GM11168 (cell line): Measurements from ENCODE around the gene FAM50B.
"Not testable (repeated sequence)": the region's sequence is repeated elsewhere in the genome, so short reads cannot be mapped to it uniquely, and the experiment has no call there.

Experiments
- in situ Hi-C: fragments of 300-500 bp; cut with MboI; formaldehyde crosslinking; loops from one replicate; pipeline ENCODE4 v1.12.0; 2022; ENCODE audit warnings: low sequenced_read_pairs; ENCODE audit not compliant: unreplicated experiment

FAM50B gene

DNA sequence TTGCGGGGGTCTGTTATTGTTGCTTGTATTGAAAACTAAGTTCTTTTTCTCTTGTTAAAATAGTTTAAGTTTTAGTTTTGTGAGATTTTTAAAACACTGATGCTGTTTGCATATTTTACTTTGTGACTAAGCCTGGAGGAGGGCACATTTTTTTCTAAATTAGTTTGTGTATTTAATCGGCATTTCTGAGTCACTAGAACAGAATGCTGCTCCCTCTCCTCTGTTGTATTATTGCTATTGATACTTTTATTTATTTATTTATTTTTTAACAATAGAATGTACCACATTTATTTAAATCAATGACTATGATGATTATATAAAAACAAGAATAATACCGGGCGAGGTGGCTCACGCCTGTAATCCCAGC, 5.1 kb upstream of the FAM50B start:
- in situ Hi-C loops: no loop called here

- in situ Hi-C loops: no loop called here
Observed at GRCh38 chr6:3847521-3847920, 1.7 kb upstream of the FAM50B start.

GRCh38 chr6:3848380-3848779, 793 bp upstream of the FAM50B start:
- in situ Hi-C loops: no loop called here

DNA sequence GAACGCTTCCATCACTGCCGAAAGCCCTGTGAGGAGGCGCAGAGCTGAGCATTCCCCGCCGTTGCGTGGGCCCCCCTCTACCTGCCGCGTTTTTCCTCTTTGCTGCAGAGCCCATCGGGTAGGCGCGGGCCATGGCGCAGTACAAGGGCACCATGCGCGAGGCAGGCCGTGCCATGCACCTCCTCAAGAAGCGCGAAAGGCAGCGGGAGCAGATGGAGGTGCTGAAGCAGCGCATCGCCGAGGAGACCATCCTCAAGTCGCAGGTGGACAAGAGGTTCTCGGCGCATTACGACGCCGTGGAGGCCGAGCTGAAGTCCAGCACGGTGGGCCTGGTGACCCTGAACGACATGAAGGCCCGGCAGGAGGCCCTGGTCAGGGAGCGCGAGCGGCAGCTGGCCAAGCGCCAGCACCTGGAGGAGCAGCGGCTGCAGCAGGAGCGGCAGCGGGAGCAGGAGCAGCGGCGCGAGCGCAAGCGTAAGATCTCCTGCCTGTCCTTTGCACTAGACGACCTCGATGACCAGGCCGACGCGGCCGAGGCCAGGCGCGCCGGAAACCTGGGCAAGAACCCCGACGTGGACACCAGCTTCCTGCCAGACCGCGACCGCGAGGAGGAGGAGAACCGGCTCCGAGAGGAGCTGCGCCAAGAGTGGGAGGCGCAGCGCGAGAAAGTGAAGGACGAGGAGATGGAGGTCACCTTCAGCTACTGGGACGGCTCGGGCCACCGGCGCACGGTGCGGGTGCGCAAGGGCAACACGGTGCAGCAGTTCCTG, 693 bp downstream of the FAM50B start:
- in situ Hi-C loops: no loop called here

- in situ Hi-C loops: no loop called here
Observed at GRCh38 chr6:3850451-3851203, 1.5 kb downstream of the FAM50B start.

GRCh38 chr6:3851839-3852238, 2.7 kb downstream of the FAM50B start:
- in situ Hi-C loops: no loop called here

DNA sequence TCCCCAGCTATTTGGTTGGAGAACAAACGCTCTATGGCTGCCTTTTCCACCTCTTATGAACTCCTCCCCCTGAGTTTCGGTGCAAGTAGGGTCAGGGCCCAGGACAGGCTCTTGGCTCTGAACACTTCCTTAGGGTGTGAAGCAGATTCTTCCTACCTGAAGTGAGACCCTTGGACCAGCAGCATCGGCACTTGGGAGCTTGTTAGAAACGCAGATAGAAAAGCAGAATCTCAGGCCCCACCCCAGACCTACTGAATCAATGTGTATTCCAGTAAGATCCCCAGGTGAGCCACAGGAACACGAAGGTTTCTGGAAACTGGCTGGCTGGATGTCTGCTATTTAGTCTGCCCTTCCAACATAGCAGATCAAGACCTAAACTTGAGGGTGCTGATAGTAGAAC, 3.2 kb downstream of the FAM50B start:
- in situ Hi-C loops: no loop called here

- in situ Hi-C loops: no loop called here
Observed at GRCh38 chr6:3855866-3856265, 6.7 kb downstream of the FAM50B start.

DNA sequence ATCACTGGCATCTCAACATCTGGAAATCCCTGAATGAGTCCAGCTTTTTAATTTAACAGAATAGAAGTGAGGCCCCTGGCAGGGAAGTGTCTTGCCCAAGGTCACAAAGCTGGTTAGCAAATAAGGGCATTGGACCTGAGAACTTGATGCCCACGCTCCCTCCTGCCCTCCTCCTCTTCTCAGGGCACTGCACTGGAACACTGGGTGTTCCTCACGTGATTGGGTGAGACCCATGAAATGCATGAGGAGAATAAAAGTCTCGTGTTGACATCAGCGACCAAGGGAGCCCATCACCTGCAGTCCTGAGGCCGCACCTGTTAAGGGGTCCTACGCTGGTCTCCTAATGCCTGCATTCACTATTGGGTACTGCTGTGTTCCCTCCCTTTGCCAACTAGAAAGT, 7.4 kb downstream of the FAM50B start:
- in situ Hi-C loops: no loop called here

DNA sequence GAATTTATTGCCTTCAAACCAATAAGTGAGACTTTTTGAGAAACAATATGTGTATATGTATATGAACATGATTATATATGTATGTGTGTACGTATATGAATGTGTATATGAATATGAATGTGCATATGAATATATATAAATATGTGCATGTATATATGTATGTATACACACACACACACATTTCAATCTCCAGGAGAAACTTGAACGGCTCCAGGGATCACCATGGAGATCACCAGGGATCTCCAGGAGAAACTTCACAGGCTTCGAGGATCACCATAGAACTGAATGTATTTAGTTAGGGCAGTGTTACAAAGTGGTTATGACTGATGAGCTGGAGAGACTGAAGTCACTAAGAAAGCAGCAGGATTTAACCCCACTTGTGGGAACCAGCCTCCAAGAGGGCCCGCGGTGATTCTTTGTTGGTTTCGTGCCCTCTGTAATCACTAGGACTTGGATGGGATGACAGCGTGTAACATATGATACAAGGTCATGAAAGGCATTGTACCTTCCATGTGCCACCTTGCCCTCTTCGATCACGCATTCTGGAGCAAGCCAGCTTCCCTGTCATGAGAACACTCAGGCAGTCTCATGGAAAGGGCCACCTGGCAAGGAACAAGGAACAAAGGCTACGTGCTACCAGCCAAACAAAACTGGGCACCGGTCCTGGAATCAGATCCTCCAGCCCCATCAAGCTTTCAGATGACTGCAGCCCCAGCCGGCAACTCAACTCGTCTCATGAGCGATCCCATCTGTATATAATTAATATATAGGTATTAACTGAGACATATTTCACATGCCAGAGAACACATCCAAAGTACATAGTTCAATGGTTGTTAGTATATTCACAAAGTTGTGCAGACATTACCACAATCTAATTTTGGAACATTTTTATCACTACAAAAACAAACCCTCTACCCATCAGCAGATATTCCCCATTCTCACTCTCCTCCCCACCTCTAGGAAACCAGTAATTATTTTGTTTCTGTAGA, 8.6 kb downstream of the FAM50B start:
- in situ Hi-C loops: no loop called here

GRCh38 chr6:3859878-3860552, 10.8 kb downstream of the FAM50B start:
- in situ Hi-C loops: no loop called here

GRCh38 chr6:3861424-3861823, 12.3 kb downstream of the FAM50B start:
- in situ Hi-C loops: no loop called here

GRCh38 chr6:3862038-3862437, 12.9 kb downstream of the FAM50B start:
- in situ Hi-C loops: no loop called here

DNA sequence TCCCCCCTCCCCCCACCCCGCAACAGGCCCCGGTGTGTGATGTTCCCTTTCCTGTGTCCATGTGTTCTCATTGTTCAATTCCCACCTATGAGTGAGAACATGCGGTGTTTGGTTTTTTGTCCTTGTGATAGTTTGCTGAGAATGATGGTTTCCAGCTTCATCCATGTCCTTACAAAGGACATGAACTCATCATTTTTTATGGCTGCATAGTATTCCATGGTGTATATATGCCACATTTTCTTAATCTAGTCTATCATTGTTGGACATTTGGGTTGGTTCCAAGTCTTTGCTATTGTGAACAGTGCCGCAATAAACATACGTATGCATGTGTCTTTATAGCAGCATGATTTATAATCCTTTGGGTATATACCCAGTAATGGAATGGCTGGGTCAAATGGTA, 14.1 kb downstream of the FAM50B start:
- in situ Hi-C loops: not testable (repeated sequence)

DNA sequence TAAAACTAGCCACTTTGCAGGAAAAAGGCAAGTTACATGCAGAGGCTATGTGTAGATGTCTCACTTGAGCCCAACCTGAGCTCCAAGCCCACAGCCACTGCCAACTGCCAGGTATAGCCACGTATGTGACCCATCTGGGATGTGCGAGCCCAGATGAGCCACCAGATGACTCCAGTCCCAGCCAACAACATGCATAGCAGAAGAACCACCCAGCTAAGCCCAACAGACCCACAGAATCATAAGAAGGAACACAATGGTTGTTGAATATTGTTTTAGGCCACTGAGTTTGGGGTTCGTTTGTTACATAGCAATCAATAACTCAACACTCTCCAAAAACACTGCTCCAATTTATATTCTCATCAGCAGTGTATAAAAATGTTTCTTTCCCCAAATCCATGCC, 16.3 kb downstream of the FAM50B start:
- in situ Hi-C loops: no loop called here

DNA sequence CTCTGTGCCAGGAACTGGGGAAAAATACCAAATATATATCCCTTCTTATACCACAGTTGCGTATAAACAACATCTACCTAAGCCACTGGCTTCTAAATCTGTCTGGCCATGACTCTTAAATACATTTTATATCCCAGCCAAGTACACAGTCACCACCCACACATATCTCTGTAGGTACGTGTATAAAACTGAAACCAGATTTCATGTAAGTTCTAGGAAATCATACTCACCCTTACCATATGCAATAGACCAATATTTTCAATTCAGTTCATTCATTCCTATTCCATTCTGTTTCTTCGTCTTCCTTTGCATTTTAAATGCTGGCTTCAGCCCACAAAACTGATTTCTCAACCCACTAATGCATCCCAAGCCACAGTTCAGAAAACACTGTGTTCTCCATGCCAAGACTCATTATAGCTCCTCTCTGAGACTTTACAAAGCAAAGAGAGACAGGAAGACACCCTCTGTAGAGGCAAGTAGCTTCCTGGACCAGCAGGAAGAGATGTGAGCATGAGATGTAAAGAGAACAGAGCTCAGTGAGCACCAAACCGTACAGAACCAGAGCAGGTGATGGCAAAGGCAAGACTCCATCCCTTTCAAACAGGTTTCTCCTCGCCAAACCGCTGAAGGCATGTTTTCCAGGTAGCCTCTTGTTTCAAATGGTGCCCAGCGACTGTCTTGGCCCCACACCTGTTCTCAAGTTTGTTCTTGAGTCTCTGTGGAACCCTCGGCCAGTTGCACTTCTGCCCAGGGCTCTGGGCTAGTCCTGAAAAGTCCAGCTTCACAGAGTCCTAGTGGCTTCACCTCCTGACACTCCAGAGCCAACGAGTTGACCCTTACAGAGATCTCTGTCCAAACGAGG, 18.7 kb downstream of the FAM50B start:
- in situ Hi-C loops: no loop called here

DNA sequence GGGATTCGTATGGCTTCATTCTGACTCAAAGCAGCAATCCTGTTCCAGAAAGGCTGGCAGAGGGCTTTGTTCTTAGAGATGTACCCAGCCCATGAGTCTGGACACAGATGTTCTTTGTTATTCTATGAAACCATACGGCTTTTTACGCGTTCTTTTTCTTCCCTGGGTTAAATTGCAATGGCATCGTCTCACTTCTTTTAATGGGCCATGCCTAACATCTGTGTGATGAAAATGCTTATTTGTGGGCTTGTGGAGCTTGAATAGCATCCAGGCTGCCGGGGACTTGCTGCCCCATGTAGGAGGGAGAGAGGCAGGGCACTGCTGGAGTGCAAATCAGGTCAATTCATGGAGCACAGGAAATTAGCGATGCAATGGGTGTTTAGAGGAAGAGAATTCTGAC, 19.4 kb downstream of the FAM50B start:
- in situ Hi-C loops: no loop called here

- in situ Hi-C loops: no loop called here
Observed at GRCh38 chr6:3869284-3869631, 20.1 kb downstream of the FAM50B start.
